Measurements from ENCODE around the gene MRRF. TPM values are rescaled to one million over a fixed set of nuclear protein-coding genes. Genes with fewer than 3 reads are reported as not detected.
"Not testable (repeated sequence)": the region's sequence is repeated elsewhere in the genome, so short reads cannot be mapped to it uniquely, and the experiment has no call there.

MRRF gene
- total and polyA plus RNA-seq, 5 donors from 2014 or later: 13.9 to 24.9 (median 20.0) TPM

DNA sequence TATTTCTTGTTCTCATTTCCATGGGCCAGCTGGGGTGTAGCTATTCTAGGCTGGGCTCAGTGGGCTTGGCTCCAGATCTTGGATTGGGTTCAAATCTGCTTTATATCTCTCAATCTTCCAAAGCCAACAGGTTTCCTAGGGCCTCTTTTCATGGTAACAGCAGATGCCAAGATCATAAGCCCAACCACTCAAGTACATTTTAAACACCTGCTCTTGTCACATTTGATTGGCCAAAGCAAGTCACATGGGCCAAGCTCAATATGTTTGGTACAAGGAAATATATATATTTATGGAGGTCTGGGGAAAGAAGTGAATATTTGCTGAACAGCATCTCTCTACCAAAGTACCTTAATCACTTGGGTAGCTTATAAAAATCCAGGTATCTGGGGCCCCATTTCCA, 49.5 kb downstream of the MRRF start:
- DNase-seq (peak in 1 of 3 donors; percentile 5), ATAC-seq (ENCODE audit: low read depth in 2 of 2) (no peak)
- Histone ChIP-seq H3K9me3 (ENCODE audit: control insufficient read depth in 2 of 2, low read length in 2 of 2) (no peaks in the 10 kb centered on the region), H3K27ac (ENCODE audit: insufficient read depth, low read length, poor library complexity, severe bottlenecking) (no peak overlapping the region), H3K27me3 (ENCODE audit: control insufficient read depth, insufficient read depth, low read length) (no peaks in the 10 kb centered on the region), H3K4me1 (ENCODE audit: control insufficient read depth, insufficient read depth, low read length, poor library complexity, severe bottlenecking) (no peaks in the 10 kb centered on the region), H3K4me3 (ENCODE audit: low read depth, low read length) (no peak overlapping the region), H3K36me3 (ENCODE audit: control insufficient read depth, insufficient read depth, low read length) (peaks cover 28% of the 10 kb centered on the region)
- Mint-ChIP-seq H3K36me3 (peaks cover 45% of the 10 kb centered on the region), H3K9me3 (no peaks in the 10 kb centered on the region), H3K4me3 (no peak overlapping the region), H3K4me1 (peaks cover 0 to 4% (median 0%) of the 10 kb centered on the region in 4 donors), H3K27ac (no peak overlapping the region), H3K27me3 (no peaks in the 10 kb centered on the region)

DNA sequence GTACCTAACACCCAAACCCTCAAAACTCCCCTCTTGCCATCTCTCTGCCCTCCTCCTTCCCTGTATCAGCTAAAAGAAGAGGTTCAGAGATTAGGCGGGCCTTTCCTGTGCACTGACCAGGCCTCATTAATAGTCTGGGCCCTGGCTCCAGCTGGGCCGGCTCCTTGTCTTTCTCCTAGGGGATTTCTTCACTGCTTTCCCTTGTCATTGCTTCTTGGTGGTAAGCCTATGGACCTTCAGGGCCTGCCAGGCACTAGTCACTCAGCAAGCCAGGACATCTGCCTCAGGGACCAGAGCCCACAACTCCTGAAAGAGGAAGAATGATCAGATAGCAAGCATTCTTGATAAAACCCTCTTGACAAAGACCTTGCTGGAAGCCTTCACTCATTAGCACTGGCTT, 50.9 kb downstream of the MRRF start:
- Mint-ChIP-seq H3K9me3 (no peaks in the 10 kb centered on the region), H3K36me3 (peaks cover 44% of the 10 kb centered on the region), H3K27ac (peak overlapping the region in 2 of 3 donors; percentile 15 to 77), H3K27me3 (no peaks in the 10 kb centered on the region), H3K4me1 (peaks cover 0 to 2% (median 0%) of the 10 kb centered on the region in 4 donors), H3K4me3 (no peak overlapping the region)
- H3K27me3 ChIP-seq (ENCODE audit: control insufficient read depth, insufficient read depth, low read length): no peaks in the 10 kb centered on the region
- H3K36me3 ChIP-seq (ENCODE audit: control insufficient read depth, insufficient read depth, low read length): peaks cover 28% of the 10 kb centered on the region
- H3K4me3 ChIP-seq (ENCODE audit: low read depth, low read length): no peak overlapping the region
- no peak for DNase-seq
- H3K27ac ChIP-seq (ENCODE audit: insufficient read depth, low read length, poor library complexity, severe bottlenecking): no peak overlapping the region
- H3K4me1 ChIP-seq (ENCODE audit: control insufficient read depth, insufficient read depth, low read length, poor library complexity, severe bottlenecking): no peaks in the 10 kb centered on the region
- no peaks in the 10 kb centered on the region for H3K9me3 ChIP-seq (ENCODE audit: control insufficient read depth in 2 of 2, low read length in 2 of 2)
- ATAC-seq (ENCODE audit: low read depth in 2 of 2): no peak

DNA sequence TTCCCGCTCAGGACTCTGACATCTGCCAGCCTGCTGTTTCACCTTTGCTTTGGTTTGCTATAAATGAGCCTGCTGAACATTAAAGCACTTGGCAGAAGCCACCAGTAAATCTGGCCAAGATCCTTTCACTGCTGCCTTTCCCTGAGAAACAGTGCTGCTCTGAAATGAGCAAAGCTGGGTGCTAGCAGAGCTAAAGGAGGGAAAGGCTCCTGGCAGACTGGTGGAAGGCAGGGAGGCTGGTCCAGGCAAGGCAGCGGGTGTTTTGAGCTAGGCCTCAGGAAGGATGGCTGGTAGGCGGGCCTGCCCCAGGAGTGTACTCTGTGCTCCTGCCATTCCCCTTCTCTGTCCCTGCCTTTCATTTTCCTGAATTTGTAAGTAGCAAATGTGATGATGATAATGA, 53.6 kb downstream of the MRRF start:
- Histone ChIP-seq H3K4me3 (ENCODE audit: low read depth, low read length) (no peak overlapping the region), H3K9me3 (ENCODE audit: control insufficient read depth in 2 of 2, low read length in 2 of 2) (no peaks in the 10 kb centered on the region), H3K4me1 (ENCODE audit: control insufficient read depth, insufficient read depth, low read length, poor library complexity, severe bottlenecking) (no peaks in the 10 kb centered on the region), H3K36me3 (ENCODE audit: control insufficient read depth, insufficient read depth, low read length) (peaks cover 35% of the 10 kb centered on the region), H3K27me3 (ENCODE audit: control insufficient read depth, insufficient read depth, low read length) (no peaks in the 10 kb centered on the region), H3K27ac (ENCODE audit: insufficient read depth, low read length, poor library complexity, severe bottlenecking) (no peak overlapping the region)
- H3K4me3 Mint-ChIP-seq: no peak overlapping the region
- no peak for DNase-seq
- no peak overlapping the region for H3K27ac Mint-ChIP-seq
- ATAC-seq (ENCODE audit: low read depth in 2 of 2): no peak
- H3K36me3 Mint-ChIP-seq: peaks cover 49% of the 10 kb centered on the region
- H3K4me1 Mint-ChIP-seq: peaks cover 0 to 2% (median 0%) of the 10 kb centered on the region in 4 donors
- H3K27me3 Mint-ChIP-seq: no peaks in the 10 kb centered on the region
- H3K9me3 Mint-ChIP-seq: no peaks in the 10 kb centered on the region

DNA sequence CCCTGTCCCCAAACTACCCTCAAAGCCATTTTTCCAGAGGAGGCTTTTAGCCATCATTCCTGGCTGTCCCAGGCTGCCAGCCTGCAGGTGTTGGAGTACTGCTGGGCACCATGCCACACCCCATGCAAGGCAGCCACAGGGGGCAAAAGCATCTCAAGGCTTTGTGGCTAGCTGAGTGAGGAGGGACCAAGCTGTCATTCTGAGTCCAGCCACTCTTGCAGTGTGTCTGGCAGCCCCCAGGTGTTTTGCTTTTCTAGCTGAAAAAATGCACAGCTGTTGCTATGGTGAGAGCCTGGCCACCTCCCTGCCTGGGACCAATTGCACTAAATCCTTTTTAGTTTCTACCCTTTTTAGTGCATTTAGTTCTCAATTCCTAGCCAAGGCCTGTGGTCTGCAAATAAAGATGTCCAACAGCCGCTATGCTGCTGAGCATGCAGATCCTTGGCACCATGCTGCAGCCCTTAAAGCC, 55.8 kb downstream of the MRRF start:
- Mint-ChIP-seq H3K27me3 (no peaks in the 10 kb centered on the region), H3K27ac (no peak overlapping the region), H3K9me3 (no peaks in the 10 kb centered on the region), H3K36me3 (peaks cover 46% of the 10 kb centered on the region), H3K4me1 (peaks cover 0 to 2% (median 0%) of the 10 kb centered on the region in 4 donors), H3K4me3 (no peak overlapping the region)
- Histone ChIP-seq H3K9me3 (ENCODE audit: control insufficient read depth in 2 of 2, low read length in 2 of 2) (no peaks in the 10 kb centered on the region), H3K4me1 (ENCODE audit: control insufficient read depth, insufficient read depth, low read length, poor library complexity, severe bottlenecking) (no peaks in the 10 kb centered on the region), H3K27ac (ENCODE audit: insufficient read depth, low read length, poor library complexity, severe bottlenecking) (no peak overlapping the region), H3K27me3 (ENCODE audit: control insufficient read depth, insufficient read depth, low read length) (no peaks in the 10 kb centered on the region), H3K36me3 (ENCODE audit: control insufficient read depth, insufficient read depth, low read length) (peaks cover 29% of the 10 kb centered on the region), H3K4me3 (ENCODE audit: low read depth, low read length) (no peak overlapping the region)
- DNase-seq (no peak), ATAC-seq (ENCODE audit: low read depth in 2 of 2) (no peak)

DNA sequence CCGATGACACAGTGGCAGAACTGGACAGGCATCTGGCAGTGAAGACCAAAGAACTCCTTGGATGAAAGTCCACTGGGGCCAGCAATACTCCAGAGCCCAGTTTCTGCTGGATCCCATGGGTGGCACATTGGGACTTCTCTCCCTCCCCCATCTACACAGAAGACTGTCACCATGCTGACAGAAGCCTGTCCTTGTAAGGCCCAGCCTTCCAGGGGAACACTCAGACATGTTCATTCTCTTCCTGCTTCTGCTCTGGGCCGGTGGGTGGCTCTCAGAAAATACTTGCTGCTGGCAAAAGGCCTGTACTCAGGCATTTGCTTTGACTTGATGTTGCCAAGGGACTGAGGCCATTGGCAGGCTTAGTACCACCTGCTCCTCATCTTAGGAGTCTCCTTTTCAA, 57.9 kb downstream of the MRRF start:
- H3K36me3 ChIP-seq (ENCODE audit: control insufficient read depth, insufficient read depth, low read length): peaks cover 26% of the 10 kb centered on the region

DNA sequence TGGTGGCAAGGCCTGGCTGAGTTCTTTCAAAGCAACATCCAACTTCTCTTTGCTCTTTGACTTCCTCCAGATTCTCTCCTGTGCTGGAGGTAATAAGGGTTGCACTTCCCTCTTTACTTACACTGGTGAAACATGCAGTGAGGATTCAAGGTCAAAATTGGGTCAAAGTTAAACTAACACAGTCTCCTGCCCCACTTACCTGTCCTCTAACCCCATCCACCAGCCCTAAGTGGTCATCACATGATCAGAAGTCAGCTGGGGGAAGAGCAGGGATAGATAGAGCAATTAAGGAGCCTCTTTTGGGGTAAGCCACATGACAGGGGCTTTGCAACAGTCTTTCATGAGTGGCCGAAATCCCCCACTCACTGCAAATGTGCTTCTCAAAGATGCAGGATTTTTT, 60.0 kb downstream of the MRRF start:
- ATAC-seq (ENCODE audit: low read depth in 2 of 2); H3K9me3 Mint-ChIP-seq; H3K4me1 ChIP-seq (ENCODE audit: control insufficient read depth, insufficient read depth, low read length, poor library complexity, severe bottlenecking); H3K4me1 Mint-ChIP-seq; H3K27me3 ChIP-seq (ENCODE audit: control insufficient read depth, insufficient read depth, low read length); DNase-seq; H3K4me3 Mint-ChIP-seq; H3K27me3 Mint-ChIP-seq; H3K9me3 ChIP-seq (ENCODE audit: control insufficient read depth in 2 of 2, low read length in 2 of 2); H3K4me3 ChIP-seq (ENCODE audit: low read depth, low read length); H3K27ac Mint-ChIP-seq; H3K27ac ChIP-seq (ENCODE audit: insufficient read depth, low read length, poor library complexity, severe bottlenecking): not testable (repeated sequence)
- peaks cover 21% of the 10 kb centered on the region for H3K36me3 ChIP-seq (ENCODE audit: control insufficient read depth, insufficient read depth, low read length)
- H3K36me3 Mint-ChIP-seq: peaks cover 48% of the 10 kb centered on the region

More for the DNA sequence above, 57.9 kb downstream of the MRRF start:
- peaks cover 0 to 2% (median 0%) of the 10 kb centered on the region in 4 donors for H3K4me1 Mint-ChIP-seq
- H3K27me3 ChIP-seq (ENCODE audit: control insufficient read depth, insufficient read depth, low read length): no peaks in the 10 kb centered on the region
- H3K9me3 Mint-ChIP-seq: no peaks in the 10 kb centered on the region
- peaks cover 48% of the 10 kb centered on the region for H3K36me3 Mint-ChIP-seq
- no peaks in the 10 kb centered on the region for H3K9me3 ChIP-seq (ENCODE audit: control insufficient read depth in 2 of 2, low read length in 2 of 2)
- H3K4me3 Mint-ChIP-seq: no peak overlapping the region
- no peak overlapping the region for H3K27ac ChIP-seq (ENCODE audit: insufficient read depth, low read length, poor library complexity, severe bottlenecking)
- H3K27me3 Mint-ChIP-seq: no peaks in the 10 kb centered on the region
- DNase-seq: no peak
- H3K4me3 ChIP-seq (ENCODE audit: low read depth, low read length): no peak overlapping the region
- ATAC-seq (ENCODE audit: low read depth in 2 of 2): no peak
- H3K4me1 ChIP-seq (ENCODE audit: control insufficient read depth, insufficient read depth, low read length, poor library complexity, severe bottlenecking): no peaks in the 10 kb centered on the region
- H3K27ac Mint-ChIP-seq: no peak overlapping the region

DNA sequence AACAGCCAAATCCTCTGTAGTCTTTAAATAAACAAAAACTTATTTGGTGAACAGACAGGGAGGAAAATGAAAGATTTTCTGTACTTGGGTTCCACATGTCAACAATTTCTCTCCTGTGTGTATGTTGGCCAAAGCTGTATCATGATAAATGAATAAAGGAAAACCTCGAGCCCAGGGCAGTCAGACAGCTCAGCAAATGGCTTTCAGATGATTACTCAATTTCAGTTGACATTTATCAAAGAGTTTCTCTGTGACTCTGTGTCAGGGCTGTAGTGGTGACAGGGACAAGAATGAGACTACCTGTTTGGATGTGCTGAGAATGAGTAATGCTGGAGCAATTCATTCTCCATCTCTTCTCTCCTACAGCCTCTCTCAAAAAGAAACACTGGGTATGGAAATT, 60.4 kb downstream of the MRRF start:
- Histone ChIP-seq H3K9me3 (ENCODE audit: control insufficient read depth in 2 of 2, low read length in 2 of 2) (no peaks in the 10 kb centered on the region), H3K27me3 (ENCODE audit: control insufficient read depth, insufficient read depth, low read length) (no peaks in the 10 kb centered on the region), H3K36me3 (ENCODE audit: control insufficient read depth, insufficient read depth, low read length) (peaks cover 21% of the 10 kb centered on the region), H3K4me1 (ENCODE audit: control insufficient read depth, insufficient read depth, low read length, poor library complexity, severe bottlenecking) (no peaks in the 10 kb centered on the region), H3K27ac (ENCODE audit: insufficient read depth, low read length, poor library complexity, severe bottlenecking) (no peak overlapping the region), H3K4me3 (ENCODE audit: low read depth, low read length) (no peak overlapping the region)
- Mint-ChIP-seq H3K9me3 (no peaks in the 10 kb centered on the region), H3K4me3 (no peak overlapping the region), H3K27me3 (no peaks in the 10 kb centered on the region), H3K4me1 (no peaks in the 10 kb centered on the region), H3K27ac (no peak overlapping the region), H3K36me3 (peaks cover 48% of the 10 kb centered on the region)
- no peak for DNase-seq
- no peak for ATAC-seq (ENCODE audit: low read depth in 2 of 2)

DNA sequence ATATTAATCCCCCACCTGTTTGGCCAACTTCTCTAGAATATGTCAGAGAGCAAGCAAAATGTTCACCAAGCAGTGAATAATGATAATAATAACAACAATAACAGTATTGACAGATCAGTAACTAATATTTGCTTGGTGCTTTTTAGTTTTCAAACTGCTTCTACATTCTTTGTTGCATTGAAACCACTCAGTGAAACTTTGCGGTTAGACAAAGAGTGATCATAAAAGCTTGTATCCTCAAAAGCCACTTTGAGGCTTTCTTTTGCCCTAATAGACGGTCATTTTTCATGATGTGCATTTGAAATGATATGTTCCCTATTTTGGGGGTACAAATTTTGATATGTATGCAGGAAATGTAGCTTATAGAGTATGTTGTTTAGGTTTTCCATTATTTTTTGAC, 62.5 kb downstream of the MRRF start:
- H3K4me3 ChIP-seq (ENCODE audit: low read depth, low read length): no peak overlapping the region
- no peak overlapping the region for H3K4me3 Mint-ChIP-seq
- peaks cover 0 to under 1% (median 0%) of the 10 kb centered on the region in 7 donors for H3K9me3 Mint-ChIP-seq
- H3K27me3 Mint-ChIP-seq: no peaks in the 10 kb centered on the region
- no peak overlapping the region for H3K27ac ChIP-seq (ENCODE audit: insufficient read depth, low read length, poor library complexity, severe bottlenecking)
- H3K9me3 ChIP-seq (ENCODE audit: control insufficient read depth in 2 of 2, low read length in 2 of 2): no peaks in the 10 kb centered on the region
- DNase-seq: no peak
- H3K4me1 ChIP-seq (ENCODE audit: control insufficient read depth, insufficient read depth, low read length, poor library complexity, severe bottlenecking): no peaks in the 10 kb centered on the region
- H3K27me3 ChIP-seq (ENCODE audit: control insufficient read depth, insufficient read depth, low read length): no peaks in the 10 kb centered on the region
- H3K36me3 Mint-ChIP-seq: peaks cover 43% of the 10 kb centered on the region
- peaks cover 0 to 2% (median 0%) of the 10 kb centered on the region in 4 donors for H3K4me1 Mint-ChIP-seq
- no peak for ATAC-seq (ENCODE audit: low read depth in 2 of 2)
- H3K36me3 ChIP-seq (ENCODE audit: control insufficient read depth, insufficient read depth, low read length): peaks cover 21% of the 10 kb centered on the region
- H3K27ac Mint-ChIP-seq: peak overlapping the region in 1 of 3 donors; percentile 10

All from CD4-positive, CD25-positive, alpha-beta regulatory T cell (primary cell).